ENCODE results near the gene KRT33B.
"Not testable (repeated sequence)": the region's sequence is repeated elsewhere in the genome, so short reads cannot be mapped to it uniquely, and the experiment has no call there.

Gene KRT33B

DNA sequence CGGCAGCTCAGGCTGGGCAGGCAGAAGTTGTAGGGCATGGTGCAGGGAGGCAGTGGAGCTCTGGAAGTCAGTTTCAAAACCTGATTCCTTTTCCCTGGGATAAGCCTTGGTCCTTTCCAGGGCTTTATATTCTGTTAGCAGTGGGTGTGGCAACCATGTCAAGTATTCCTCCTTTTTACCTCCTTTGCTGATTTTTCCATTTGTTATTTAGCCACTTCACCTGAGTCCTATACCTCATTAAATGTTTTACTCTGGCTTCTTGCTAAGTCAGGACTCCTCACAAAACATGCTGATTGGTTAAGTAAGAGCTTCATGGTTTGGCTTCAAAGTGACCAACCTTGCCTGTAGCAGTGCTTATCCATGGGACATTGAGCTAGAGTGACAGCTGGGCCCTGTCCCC, at the start of gene KRT33B:
Gene KRT33B (minus strand): TSS at position 101 of the 400 bp plus-strand sequence. CDS start 63 bp downstream, at position 38.
- no peak for DNase-seq

DNA sequence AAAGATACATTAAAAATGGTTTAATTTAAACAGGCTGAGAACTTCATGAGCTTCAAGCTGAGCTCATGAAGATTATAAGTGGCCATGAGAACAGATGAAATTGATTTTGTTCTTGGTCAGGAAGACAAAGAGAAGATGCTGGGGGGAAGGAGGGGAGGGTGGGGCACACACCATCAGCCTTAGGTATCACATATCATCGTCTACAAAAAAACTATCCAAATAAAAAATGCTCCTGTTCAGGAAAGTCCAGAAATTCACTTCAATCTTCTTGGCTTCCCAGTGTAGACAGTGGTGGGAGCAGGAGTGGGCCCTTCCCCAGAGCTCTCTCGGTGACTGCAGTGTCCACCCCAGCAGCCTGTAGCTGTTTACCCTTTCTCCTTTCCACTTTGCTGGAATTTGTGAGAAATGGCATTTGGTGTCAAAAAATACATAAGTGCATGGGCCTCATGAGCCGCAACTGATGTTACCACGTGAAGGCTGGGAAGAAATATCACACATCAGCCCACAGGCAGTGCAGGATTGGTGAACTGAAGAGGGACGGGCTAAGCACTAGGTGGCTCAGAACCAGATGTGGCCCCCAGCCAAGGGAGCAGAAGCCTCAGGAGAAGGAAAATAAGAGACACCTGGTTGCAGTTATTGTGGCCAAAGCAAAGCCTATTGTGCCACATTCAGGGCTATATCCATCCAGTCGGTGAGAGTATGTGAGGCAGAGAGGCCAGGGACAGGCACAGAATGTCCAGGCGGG, 48.7 kb upstream of the KRT33B start:
- DNase-seq: no peak

DNA sequence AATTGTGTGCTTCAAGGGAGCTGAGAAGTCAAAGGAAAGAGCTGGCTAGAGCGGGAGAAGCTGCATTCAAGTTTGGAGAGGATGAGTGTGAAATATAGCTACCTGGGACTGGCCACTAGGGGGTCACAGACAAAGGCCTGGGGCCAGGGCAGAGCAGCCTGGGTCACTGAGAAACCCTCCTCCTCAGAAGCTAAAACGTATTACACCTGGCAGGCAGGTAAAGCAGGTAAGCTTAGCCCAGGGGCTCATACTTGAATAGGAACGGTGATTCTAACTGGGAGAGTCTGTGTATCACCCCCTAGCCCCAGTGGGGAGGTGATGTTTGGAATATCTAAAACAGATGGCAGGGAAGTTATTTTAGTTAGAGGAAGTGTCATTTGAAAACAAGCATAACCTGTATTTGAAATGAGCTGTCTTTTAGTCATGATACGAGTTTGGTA, 48.0 kb upstream of the KRT33B start:
- peak; percentile 20 for DNase-seq

DNA sequence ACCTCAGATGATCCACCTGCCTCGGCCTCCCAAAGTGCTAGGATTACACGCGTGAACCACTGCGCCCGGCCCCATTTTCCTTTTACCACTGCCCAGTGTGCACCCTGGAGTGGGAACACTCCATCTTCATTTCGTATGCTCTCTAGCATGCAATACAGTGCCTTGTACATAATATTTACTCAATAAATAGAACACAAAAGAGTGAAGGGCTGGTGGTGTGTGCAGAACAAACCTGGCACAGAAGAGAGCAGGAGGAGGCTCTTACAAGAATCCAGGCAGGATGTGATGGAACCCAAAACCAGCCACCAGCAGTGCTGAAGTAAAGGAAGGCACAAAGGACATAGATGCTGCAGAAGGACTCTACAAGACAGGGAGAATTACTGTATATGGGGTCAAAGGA, 47.5 kb upstream of the KRT33B start:
- DNase-seq: no peak

DNA sequence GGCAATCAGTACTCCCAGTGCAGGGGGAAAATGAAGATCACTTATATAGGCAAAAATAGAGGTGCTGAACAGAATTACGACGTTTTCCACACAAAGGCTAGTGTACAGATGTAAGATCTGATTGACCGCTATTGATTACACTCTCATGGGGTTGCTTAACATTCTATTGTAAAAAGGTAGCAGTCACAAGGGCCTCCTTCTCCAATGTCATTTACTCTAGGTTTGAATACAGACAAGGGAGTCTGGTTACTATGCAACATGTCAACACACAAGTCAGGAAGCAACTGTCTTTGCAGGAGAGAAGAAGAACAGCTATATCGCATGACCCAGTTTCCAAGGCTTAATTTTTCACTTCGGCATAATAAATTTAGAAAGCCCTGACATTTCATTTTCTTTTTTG, 46.9 kb upstream of the KRT33B start:
- DNase-seq: no peak

DNA sequence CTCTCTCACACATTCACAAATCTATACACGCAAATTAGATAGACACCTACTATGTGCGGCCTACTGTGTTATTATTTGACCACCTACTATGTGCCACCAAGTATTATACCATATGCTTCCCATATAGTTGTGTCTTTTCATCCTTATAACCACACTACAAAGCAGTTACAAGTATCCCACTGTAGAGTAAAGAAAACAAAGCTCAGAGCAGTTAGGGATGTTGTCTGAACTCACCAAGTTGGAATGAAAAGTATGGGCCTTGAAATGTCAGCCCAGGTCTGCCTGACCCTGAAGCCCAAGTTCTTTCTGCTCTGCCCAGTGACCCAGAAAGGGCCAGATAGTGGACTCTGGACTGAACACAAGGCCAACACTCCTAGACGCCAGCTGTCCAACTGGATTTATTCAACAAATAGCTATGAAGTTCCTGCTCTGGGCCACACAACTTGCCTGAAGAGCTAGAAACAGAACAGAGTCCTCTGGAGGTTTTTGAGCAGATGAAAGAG, 46.3 kb upstream of the KRT33B start:
- no peak for DNase-seq

DNA sequence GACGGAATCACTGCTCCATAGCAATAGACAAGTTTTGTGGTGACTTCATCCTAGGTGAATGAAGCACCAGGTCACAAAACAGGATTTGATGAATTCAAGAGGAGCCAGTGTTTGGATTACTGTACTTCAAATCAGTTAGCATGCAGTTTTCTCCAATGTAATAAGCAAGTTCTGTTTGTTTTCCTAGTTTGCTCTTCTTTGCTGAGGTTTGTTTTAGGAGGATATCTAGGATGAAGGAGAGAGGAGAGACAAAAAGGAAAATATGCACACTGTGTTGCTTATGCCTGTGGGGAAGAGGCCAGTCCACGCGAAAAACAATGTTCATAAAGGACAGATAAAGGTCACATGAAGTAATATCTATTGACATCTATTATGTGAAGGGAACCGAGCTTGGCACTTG, 45.8 kb upstream of the KRT33B start:
- no peak for DNase-seq

DNA sequence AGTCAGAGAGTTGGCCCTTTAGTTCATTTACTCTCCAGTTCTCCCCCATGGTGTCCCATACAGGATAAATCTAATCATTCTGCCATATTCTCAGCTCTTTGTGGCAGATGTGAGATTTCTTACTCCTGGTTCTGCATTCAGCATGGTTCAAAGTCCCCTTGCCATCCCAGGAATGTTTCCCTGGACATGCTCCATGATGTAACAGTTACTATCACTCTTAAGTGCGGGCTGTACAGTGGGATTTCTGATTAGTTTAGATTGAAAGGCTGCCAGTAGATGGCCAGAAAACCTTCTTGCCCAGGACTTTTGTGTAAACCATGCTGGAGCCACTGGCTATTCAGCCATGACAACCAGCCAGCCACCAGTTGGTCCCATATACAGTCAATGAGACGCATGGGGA, 44.4 kb upstream of the KRT33B start:
- no peak for DNase-seq

DNA sequence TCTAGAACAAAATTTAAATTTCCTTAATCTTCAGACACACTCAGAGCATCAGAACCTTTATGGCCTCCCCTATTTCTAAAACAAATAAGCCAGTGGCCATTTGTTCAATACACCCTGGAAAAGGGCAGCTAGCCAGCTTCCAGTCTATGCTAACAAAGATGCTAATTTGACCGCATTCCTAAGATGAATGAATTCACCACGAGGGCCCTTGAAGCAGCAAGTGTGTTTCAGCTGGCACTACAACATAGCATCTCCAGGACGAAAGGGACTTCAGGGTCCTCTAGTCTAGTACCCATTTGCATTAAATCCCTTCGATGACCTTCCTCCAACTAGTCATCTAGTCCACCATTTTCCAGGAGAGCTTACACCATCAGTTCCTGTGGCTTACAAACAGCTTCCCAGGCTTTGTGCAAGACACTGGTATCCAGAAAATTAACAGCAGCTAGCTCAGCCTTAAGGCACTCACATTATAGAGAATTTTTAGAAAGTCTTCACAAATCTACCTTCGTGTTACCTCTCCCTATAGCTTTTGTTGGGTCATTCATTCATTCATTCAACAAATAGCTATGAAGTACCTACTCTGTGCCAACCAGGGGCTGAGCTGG, 43.8 kb upstream of the KRT33B start:
- DNase-seq: no peak

DNA sequence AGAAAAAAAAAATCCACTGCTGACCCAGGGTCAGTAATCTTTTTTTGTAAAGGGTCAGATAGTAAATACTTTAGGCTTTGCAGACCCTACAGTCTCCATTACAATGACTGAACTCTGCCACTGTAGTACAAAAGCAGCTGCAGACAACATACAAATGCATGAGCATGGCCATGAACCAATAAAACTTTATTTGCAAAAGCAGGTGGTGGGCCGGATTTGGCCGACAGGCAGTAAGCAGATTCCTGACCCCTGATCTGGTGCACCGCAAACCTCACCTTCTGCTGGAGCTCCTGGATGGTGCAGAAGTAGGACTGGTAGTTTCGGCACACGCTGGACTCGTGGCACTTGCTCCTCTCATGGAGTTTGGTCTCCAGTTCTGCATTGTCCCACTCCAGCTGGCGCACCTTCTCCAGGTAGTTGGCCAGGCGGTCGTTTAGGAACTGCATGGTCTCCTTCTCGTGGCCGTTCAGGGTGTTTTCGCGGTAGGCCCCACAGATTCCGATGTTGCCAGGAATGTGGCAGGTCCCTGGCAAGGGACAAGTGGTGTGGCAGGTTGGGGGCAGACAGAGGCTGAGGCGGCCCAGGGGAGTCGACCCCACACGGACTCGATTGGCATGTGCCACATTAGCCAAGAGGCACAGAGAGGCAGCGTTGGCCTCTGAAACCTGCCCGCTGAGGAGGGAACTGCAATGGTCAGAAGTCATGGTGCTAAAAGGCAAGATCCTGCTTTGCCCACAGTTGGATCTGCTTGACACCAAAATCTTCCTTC, 41.6 kb upstream of the KRT33B start:
- DNase-seq: no peak

DNA sequence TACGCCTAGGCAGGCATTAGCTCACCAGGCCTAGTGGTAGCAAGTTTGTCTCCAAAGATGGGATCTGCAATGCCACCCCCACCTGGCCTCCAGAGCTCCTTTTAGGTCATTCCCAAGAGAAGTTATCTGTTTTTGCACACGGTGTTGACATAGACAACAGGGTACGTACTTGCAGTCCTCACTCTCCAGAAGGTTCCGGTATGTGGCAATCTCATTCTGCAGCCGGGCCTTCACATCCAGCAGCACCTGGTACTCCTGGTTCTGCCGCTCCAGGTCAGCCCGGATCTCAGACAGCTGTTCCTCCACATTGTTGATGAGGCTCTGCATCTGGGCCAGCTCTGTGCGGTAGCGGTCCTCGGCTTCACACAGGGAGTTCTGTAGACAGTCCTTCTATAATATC, 37.6 kb upstream of the KRT33B start:
- no peak for DNase-seq

DNA sequence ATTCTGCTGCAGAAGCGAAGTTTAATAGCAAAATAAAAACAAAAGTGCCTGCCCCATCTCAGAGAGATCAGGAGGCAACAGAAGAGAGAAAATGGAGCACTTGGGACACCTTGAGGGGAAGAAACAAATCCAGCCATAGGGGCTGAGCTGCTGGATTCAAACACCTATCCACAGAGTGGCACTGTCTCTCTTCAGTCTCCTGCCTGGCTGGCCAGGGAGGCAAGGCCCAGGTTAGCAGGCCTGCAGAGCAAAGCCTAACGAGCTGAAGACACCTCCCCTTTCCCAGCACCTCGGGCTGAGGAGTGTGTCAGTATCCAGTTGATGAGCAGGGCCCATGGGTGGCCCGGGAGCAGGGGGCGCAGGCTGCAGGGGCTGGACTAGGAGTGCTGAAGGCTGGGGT, 36.6 kb upstream of the KRT33B start:
- DNase-seq: no peak

DNA sequence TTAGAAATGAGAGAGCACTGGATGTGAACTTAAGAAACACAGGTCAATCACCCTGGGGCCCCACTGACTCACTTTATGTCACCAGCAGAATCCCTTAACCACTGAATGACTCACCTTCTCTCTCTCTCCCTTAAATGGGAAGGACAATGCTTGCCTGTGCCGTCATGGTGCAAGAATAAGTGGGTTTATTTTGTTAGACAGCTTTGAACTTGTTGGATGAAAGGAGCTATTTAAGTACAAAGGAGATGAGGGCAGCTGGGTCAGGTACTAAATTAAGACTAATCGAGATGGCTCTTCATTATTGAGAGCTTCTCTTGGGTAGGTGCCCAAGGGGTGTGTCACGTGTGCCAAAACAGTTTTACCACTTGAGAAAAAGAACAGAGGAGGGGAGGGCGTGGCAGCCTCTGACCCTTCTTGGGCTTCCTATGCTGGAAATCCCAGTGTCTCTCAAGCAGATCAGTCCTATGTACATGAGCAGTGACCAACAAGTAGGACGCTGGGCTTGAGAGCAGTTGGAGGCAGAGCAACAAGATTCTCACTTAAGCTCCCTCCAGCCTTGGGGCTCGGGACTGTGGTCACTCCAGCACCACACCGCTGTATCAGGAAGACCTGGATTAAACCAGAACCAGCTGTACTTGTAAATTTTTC, 34.5 kb upstream of the KRT33B start:
- DNase-seq: peak; percentile 74

DNA sequence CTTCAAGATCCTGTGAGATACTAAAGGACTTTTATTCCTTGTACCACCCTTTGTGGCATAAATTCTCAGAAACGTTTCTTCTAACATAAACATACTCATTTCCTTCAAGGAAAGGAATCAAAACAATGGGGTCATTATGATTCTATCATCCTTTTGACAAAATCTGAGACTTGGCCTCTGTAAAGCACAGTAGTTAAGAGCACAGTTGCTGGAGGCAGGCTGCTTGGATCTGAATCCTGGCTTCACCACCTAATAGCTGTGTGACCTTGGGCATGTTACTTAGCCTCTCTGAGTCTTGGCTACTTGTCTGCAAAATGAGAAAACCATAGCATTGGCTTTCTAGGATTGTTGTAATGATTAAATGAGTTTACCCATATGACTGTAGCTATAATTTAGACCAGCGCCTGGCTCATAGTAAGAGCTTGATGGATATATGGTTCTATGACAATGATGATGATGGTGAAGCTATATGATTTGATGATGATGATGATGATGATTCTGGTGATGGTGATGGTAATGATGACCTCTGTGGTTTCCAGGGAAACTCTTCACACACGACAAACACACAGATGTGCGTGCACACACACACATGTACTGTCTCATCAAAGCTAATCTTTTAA, 33.9 kb upstream of the KRT33B start:
- DNase-seq: no peak

DNA sequence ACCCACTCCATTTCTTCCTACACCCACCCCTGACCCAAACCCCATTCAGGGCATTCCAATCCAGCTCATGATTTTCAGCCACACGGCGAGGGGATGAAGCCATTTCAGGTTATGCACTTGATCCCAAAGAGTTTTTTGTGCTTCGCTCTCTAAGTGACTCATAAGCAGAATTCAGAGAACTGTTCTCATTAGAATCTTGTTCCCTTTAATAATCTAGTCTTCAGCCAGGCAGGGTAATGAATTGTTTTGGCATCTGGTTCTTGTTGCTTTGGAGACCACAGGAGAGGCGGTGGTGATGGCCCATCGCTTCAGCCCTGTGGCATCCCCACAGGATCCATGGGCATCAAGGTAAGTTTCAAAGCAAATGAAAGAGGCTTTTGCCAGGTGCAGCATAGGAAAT, 32.5 kb upstream of the KRT33B start:
- no peak for DNase-seq

DNA sequence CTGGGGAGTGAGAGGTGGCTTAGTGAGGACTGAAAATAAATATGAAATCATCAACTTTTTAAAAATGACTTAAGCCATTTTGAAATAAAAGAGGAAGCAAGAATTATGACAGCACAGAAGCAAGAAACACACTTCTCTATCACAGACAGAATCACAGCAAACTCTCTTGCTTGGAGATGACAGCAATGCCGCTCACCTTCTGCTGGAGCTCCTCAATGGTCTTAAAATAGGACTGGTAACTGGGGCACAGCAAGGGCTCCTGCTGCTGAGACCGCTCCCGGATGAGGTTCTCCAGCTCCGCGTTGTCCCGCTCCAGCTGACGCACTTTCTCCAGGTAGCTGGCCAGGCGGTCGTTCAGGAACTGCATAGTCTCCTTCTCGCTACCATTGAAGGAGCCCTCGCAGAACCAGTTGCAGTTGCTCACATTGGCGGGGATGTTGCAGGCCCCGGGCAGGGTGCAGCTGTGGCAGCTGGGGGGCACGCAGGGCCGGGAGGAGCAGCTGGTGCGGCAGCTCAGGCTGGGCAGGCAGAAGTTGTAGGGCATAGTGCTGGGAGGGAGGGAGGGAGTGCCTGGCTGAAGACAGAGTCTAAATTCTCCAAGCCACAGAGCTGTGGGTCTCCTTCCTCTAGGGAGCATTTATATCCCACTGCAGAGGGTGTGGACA, 27.5 kb upstream of the KRT33B start, which contains the start of gene KRT31:
Gene KRT31 (minus strand): TSS at position 613 of the 665 bp plus-strand sequence. CDS start 69 bp downstream, at position 544.
- DNase-seq: no peak

DNA sequence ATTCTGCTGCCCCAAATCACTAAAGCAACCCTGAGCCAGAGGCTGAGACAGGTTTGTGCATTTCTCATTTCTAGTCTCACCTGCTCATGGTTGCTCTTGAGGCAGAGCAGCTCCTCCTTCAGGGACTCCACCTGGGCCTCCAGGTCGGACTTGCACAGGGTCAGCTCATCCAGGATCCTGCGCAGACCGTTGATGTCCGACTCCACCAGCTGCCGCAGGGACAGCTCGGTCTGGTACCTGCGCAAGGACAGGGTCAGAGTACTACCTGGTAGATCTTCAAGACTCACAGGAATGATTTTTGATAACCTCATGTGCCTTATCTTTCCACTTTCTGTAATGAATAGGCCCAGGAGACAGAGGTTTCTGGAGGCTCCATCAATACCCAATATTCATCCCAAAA, 26.7 kb upstream of the KRT33B start:
- DNase-seq: no peak

DNA sequence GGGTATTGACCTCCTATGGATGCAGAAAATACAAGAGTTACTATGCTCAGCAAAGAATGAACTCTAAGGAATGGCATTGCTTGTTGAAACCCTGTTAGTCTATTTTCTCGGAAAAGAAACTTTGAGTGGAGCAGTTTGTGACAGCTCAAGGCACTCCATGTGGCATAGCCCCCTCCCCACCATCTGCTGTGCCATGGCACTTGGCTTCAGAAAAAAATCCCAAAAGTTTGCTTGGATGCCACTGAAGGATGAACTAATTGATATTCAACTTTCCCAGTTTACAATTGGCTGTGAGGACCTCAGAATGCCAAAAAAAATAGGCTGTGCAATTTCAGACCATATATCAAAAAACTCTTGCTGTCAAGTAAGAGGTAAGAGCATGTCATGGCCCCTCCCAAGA, 26.0 kb upstream of the KRT33B start:
- no peak for DNase-seq

DNA sequence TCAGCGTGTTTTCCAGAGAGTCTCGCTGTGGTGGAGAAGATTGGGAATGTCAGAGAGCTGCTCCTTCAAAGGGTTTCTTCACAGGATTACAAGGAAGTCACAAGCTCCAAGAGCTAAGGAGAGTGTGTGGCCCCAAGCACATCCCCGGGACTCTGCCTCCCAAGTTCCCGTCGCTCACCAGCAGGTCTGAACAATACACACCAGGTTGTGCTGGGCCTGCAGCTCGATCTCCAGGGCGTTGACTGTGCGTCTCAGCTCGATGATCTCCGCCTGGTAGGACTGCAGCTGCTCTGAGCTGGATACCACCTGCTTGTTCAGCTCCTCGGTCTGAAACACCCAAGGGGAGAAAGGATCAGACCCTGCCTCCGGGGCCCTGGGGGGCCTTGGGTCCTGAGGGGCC, 25.4 kb upstream of the KRT33B start:
- not testable (repeated sequence) for DNase-seq

DNA sequence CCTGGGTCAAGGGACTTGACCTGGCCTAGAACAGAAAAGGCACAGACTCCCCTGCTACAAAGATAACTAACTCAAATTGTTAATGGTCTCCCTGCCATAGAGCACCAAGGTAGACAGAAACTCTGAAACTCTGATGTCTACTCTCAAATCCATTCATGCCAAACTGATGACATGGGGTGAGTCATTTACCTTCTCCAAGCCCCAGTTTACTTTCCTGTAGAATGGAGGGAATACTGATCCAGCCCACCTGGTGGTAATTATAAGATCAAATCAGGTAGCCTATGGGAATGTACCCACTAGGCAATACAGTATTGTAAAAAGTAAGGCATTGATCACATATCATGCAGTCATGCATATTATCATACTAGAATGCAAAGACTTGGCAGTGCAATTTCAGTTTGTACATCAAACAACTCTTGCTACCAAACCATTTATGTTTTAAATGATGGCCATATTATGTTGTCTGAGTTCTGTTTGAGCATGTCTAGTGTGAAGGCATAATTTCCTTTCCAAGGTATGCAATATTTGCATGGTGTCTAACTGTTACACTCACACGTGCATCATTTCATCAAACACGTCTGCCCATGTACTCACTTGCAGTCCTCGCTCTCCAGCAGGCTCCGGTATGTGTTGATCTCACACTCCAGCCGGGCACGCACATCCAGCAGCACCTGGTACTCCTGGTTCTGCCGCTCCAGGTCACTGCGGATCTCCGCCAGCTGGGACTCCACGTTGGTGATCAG, 24.8 kb upstream of the KRT33B start:
- no peak for DNase-seq

DNA sequence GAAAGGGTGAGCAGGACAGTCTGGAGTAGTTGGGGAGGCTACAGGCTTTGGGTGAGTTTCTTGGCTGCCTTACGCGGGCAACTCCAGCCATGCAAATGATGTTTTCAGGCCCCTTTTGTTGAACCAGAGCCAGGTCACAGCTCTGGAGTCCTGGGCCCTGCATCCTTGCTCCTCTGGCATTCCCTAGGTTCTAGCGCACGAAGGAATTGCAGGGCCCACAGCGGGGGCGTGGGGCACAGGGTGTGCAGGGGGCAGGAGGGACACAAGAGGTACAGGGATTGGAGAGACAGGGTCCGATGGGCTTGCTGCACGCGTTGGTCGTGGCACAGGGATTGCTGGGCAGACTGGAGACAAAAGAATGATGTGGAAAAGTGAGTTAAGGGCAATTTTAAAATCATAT, 24.2 kb upstream of the KRT33B start:
- DNase-seq: no peak
